Right lobe of liver (tissue), 6 donors: ENCODE data around the gene CORO2B. TPM values are rescaled to one million over a fixed set of nuclear protein-coding genes. Genes with fewer than 3 reads are reported as not detected.
A peak's percentile ranks its signal among the peaks of the same experiment; 100 is the strongest.

Experiments used
- ATAC-seq, 4 donors: fragments of 200-7000 bp; cut with Tn5 transposase; one replicate each; pipeline ENCODE4 v1.9.1; 2020; ENCODE audit warnings: mild to moderate bottlenecking in 4 of 4, moderate library complexity in 4 of 4
- DNase-seq, 3 donors: peaks; one replicate each; pipeline ENCODE4 v3.0.0-alpha.2; 2020
- H3K27ac ChIP-seq, 3 donors: fragments of 200-600 bp; one replicate each; pipeline ENCODE4 v1.8.0; 2022
- H3K27me3 ChIP-seq, 2 donors: fragments of 200-600 bp; one replicate each; pipeline ENCODE4 v1.8.0; 2022
- H3K36me3 ChIP-seq, 4 donors: fragments of 200-600 bp; sonication (generic) in 1 of 4; one replicate each; pipeline versions ENCODE4 v1.5.1 to v1.8.0; 2017 to 2022; ENCODE audit warnings: control low read depth in 1 of 4
- H3K4me1 ChIP-seq, 4 donors: fragments of 200-600 bp; sonication (generic) in 1 of 4; one replicate each; pipeline versions ENCODE4 v1.5.1 to v1.8.0; 2017 to 2022; ENCODE audit warnings: control low read depth in 1 of 4
- H3K4me3 ChIP-seq, 3 donors: fragments of 200-600 bp; one replicate each; pipeline ENCODE4 v1.8.0; 2022
- H3K9me3 ChIP-seq, 4 donors: fragments of 200-600 bp; sonication (generic) in 1 of 4; one replicate each; pipeline versions ENCODE4 v1.5.1 to v1.8.0; 2017 to 2022; ENCODE audit warnings: control low read depth in 1 of 4
- POLR2A ChIP-seq: fragments of 450-650 bp; IDR thresholded peaks from one replicate; pipeline ENCODE4 v1.6.1; 2017; ENCODE audit warnings: antibody characterized with exemption, mild to moderate bottlenecking
- WGBS: methylation state at CpG from one replicate; pipeline ENCODE4 v1.1.6; 2018; ENCODE audit warnings: low coverage, low lambda C conversion rate; ENCODE audit not compliant: insufficient coverage; ENCODE audit errors: missing lambda C conversion rate; 5-methylcytosine and 5-hydroxymethylcytosine counted together
- intact Hi-C, 2 donors: fragments of 100-400 bp; cut with DNase I; formaldehyde crosslinking; loops; one replicate each; pipeline versions ENCODE4 v1.11.2 to v1.14.1; 2022
- total RNA-seq, 6 experiments: library from RNA; depleted of rRNA in 2 of 6; stranded (reverse); fragments of >200 nt in 2 of 6; fragmentation: NEBNext Ultra II Directional in 3 of 6; extraction: Animal tissue kit (Norgen Biotek cat#: 25700) in 3 of 6; gene quantifications; one replicate each; pipeline versions ENCODE4 v1.1.0 to v1.2.4, GENCODE V29; 2016 to 2023
- TF ChIP-seq, protein P1 (sequence below), 4 donors: fragments of 200-600 bp in 3 of 4; fragments of 450-650 bp in 1 of 4; IDR thresholded peaks; one replicate each; pipeline versions ENCODE4 v1.5.1 to v1.8.0; 2016 to 2022; ENCODE audit warnings: antibody characterized with exemption in 4 of 4, mild to moderate bottlenecking in 2 of 4
- donor health status: DM: no; HTN: yes; CAD: no.
- donor health status: DM: no; HTN: no; CAD: no.
- donor health status: DM: no; HTN: no; CAD: no.
- donor health status: DM: no; HTN: yes; CAD: no.
- donor health status: DM: no; HTN: yes; CAD: no.

CORO2B gene
- total RNA-seq, 6 experiments from 2014 or later = 0.18 to 0.68 (median 0.41) TPM

DNA sequence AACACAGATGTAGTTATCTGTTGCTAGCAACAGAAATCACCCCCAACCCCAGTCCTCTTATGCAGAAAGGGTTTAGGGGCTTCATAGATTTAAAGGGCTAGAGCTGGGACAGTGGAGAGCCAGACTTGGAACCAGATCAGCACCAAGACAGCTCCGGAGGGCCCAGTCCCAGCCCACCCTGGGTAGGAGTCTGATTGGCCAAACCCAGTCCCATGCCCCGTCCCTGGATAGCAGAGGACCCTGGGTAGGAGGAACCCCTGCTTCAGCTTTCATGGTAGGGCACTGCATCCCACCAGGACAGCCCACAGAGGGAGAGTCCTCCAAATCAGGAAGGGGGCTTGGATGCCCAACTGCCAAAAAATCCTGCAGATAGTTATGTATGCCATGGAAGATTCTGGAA is 103.0 kb downstream of the CORO2B start:
- DNase-seq = peak in 1 of 3 donors; percentile 23
- no peak for TF ChIP-seq POLR2A
- TF ChIP-seq, protein P1, sequence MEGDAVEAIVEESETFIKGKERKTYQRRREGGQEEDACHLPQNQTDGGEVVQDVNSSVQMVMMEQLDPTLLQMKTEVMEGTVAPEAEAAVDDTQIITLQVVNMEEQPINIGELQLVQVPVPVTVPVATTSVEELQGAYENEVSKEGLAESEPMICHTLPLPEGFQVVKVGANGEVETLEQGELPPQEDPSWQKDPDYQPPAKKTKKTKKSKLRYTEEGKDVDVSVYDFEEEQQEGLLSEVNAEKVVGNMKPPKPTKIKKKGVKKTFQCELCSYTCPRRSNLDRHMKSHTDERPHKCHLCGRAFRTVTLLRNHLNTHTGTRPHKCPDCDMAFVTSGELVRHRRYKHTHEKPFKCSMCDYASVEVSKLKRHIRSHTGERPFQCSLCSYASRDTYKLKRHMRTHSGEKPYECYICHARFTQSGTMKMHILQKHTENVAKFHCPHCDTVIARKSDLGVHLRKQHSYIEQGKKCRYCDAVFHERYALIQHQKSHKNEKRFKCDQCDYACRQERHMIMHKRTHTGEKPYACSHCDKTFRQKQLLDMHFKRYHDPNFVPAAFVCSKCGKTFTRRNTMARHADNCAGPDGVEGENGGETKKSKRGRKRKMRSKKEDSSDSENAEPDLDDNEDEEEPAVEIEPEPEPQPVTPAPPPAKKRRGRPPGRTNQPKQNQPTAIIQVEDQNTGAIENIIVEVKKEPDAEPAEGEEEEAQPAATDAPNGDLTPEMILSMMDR (IDR thresholded peaks at IDR 0.05) = no peak

DNA sequence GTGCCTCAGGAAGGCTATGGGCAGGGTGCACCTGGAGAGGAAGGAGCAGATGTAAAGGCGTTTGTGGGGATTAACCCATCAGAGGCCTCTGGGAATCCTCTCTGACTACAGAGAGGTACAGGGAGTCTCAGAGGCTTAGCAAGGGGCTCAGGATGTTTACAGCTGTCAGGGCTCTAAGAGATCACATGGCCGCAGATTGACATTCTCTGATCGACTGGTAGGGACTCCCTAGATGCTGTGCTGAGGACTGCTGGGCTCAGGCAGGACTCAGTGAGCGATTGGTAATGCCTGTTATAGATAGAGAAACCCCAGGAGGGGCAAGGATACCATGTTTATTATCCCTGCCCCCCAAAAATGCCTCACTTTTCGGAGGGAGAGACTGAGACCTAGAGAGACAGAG is 103.5 kb downstream of the CORO2B start:
- no peak overlapping the region for H3K27ac ChIP-seq
- WGBS = no CpG with 5 or more reads among the region's 5 CpGs
- H3K27me3 ChIP-seq = no peaks in the 10 kb centered on the region
- peak in 1 of 3 donors; percentile 14 for DNase-seq
- no peaks in the 10 kb centered on the region for H3K4me1 ChIP-seq
- no peak overlapping the region for H3K4me3 ChIP-seq
- H3K9me3 ChIP-seq = no peaks in the 10 kb centered on the region
- TF ChIP-seq, protein P1 (IDR thresholded peaks at IDR 0.05) = no peak
- TF ChIP-seq POLR2A = no peak
- no peaks in the 10 kb centered on the region for H3K36me3 ChIP-seq
- no peak for ATAC-seq
- intact Hi-C loops = no loop called here

More for the DNA sequence above, 103.0 kb downstream of the CORO2B start:
- H3K36me3 ChIP-seq = no peaks in the 10 kb centered on the region
- no CpG with 5 or more reads among the region's 2 CpGs for WGBS
- H3K27me3 ChIP-seq = no peaks in the 10 kb centered on the region
- no peak overlapping the region for H3K4me3 ChIP-seq
- no peak for ATAC-seq
- no peak overlapping the region for H3K27ac ChIP-seq
- H3K9me3 ChIP-seq = no peaks in the 10 kb centered on the region
- no peaks in the 10 kb centered on the region for H3K4me1 ChIP-seq
- intact Hi-C loops = no loop called here

DNA sequence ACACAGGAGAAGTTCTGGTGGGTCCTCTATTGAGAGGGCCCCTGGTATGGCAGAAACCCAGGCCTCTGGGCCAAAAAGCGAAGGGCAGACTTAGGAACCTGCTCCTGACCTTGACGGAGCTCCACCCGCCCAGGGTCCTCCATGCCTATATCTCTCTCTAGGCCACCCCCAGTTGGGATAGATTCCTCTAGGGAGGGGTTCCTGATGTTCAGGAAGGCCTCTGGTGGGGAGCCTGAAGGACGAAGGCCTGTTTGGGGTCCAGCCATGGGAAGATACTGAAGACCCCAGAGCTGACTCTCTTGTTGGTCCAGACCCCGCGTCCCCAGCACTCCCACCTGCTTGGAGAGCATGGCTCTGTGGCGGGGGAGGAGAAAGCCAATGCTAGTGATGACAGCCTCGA is 104.2 kb downstream of the CORO2B start:
- no peak overlapping the region for H3K4me3 ChIP-seq
- intact Hi-C loops = no loop called here
- H3K36me3 ChIP-seq = no peaks in the 10 kb centered on the region
- no peak for ATAC-seq
- no peak overlapping the region for H3K27ac ChIP-seq
- no peaks in the 10 kb centered on the region for H3K4me1 ChIP-seq
- no peaks in the 10 kb centered on the region for H3K9me3 ChIP-seq
- TF ChIP-seq, protein P1 (IDR thresholded peaks at IDR 0.05) = no peak
- TF ChIP-seq POLR2A = no peak
- 83% methylated on average over 2 of the region's 8 CpGs for WGBS
- DNase-seq = no peak
- H3K27me3 ChIP-seq = no peaks in the 10 kb centered on the region

DNA sequence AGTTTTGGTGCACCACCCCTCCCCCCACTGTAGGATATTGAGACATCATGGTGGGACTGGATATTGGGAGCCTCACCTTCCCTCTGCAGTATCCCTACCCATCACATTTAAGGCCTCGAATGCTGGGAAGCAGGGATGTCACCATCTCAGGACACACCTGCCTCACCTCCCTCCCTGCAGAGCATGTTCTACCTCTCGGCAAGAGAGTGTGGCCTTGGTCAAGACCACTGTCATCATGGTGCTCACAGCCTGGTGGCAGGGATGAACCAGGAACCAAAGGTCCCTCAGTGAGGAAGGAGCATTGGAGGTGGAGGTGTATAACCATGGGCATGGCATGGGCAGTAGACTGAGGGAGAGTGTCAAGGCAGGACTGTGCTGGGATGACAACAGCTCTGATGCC is 104.8 kb downstream of the CORO2B start:
- no peaks in the 10 kb centered on the region for H3K36me3 ChIP-seq
- TF ChIP-seq, protein P1 (IDR thresholded peaks at IDR 0.05) = no peak
- no peak for TF ChIP-seq POLR2A

DNA sequence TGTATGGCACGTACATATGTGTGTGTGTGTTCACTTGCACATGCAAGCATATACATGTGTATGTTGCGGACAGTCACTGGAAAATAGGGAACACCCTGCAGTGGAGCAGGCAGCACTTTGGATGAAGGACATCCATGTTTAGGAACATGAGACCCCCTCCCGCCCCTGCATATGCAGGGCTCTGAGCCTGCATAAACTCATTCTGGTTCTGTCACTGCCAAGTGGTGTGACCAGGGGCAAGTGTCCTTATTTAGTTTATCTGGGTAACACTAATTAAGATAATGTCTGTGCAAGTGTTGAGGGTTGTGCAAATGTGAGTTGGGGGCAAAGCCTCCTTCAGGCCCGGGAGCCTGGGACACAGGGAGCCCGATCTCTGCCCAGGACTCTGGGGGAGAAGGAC is 105.7 kb downstream of the CORO2B start:
- Histone ChIP-seq H3K9me3 (no peaks in the 10 kb centered on the region), H3K27ac (no peak overlapping the region), H3K27me3 (no peaks in the 10 kb centered on the region), H3K4me3 (no peak overlapping the region), H3K36me3 (no peaks in the 10 kb centered on the region), H3K4me1 (no peaks in the 10 kb centered on the region)
- DNase-seq (peak in 1 of 3 donors; percentile 10), ATAC-seq (no peak)
- intact Hi-C loops = no loop called here
- TF ChIP-seq, protein P1 (IDR thresholded peaks at IDR 0.05) = no peak
- no peak for TF ChIP-seq POLR2A
- 69% methylated on average over 3 of the region's 5 CpGs for WGBS

More for the DNA sequence above, 104.8 kb downstream of the CORO2B start:
- DNase-seq (no peak), ATAC-seq (no peak)
- WGBS = 47% methylated on average over 2 of the region's 2 CpGs
- H3K9me3 ChIP-seq = no peaks in the 10 kb centered on the region
- no peaks in the 10 kb centered on the region for H3K4me1 ChIP-seq
- intact Hi-C loops = no loop called here
- H3K27ac ChIP-seq = no peak overlapping the region
- no peaks in the 10 kb centered on the region for H3K27me3 ChIP-seq
- H3K4me3 ChIP-seq = no peak overlapping the region
